GM18505 (cell line): ENCODE results near the gene NPL.

Source experiments
- ATAC-seq: cut with Tn5 transposase; IDR thresholded peaks from one replicate; pipeline ENCODE4 v1.9.1; 2021; ENCODE audit not compliant: unreplicated experiment
- POLR2A ChIP-seq: IDR thresholded peaks from 4 replicates; pipeline ENCODE4 v1.6.1; 2011; ENCODE audit warnings: borderline replicate concordance; ENCODE audit not compliant: insufficient read depth, insufficient read length; ENCODE audit errors: extremely low read depth

The NPL gene

DNA sequence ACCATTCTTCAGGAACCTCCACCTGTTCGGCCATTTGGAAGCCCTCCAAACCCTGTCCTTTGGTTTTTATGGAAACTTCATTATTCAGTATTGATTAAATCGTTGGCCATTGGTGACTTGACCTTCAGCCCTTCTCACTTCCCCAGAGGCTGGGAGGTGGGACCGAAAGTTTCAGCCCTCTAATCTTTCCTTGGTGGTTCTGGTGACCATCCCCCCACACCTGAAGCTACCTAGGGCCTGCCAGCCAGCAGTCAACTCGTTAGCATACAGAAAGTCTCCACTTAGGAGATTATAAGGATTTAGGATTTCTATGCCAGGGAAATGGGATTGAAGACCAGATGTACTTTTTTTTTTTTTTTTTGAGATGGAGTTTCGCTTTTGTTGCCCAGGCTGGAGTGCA, 56.3 kb downstream of the NPL start:
- no peak for ATAC-seq
- TF ChIP-seq POLR2A, result no peak

DNA sequence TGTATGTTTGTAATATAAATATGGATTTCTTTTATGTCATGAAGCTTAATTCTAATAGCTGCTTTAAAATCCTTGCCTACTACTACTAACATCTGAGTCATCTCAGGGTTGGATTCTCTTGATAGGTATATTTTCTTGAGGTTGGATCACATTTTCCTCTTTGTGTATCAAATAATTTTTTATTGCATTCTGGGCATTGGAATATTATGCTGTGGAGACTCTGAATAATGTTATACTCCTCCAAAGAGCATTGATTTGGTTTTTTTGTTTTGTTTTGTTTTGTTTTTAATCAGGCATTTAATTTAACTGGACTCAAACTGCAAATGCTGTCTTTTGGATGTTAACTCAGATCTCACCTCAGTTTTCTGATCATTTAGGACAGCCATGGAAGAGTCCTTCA, 57.5 kb downstream of the NPL start:
- no peak for TF ChIP-seq POLR2A
- ATAC-seq, result no peak

GRCh38 chr1:182848736-182849135, 59.2 kb downstream of the NPL start:
- no peak for ATAC-seq

DNA sequence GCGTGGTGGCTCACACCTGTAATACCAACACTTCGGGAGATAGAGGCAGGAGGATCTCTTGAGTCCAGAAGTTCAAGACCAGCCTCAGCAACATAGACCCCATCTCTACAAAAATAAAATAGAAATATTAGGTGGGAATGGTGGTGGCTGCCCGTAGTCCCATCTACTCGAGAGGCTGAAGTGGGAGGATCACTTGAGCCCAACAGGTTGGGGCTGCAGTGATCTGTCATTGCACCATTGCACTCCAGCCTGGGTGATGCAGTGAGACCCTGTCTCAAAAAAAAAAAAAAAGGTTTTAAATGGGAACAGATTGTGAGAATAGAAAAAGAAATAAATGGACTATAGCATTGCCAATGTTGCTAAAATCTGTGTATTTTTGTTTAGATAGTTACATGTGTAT, 60.7 kb downstream of the NPL start:
- ATAC-seq, result no peak
- TF ChIP-seq POLR2A, result no peak

More at GRCh38 chr1:182848736-182849135, 59.2 kb downstream of the NPL start:
- TF ChIP-seq POLR2A, result no peak

DNA sequence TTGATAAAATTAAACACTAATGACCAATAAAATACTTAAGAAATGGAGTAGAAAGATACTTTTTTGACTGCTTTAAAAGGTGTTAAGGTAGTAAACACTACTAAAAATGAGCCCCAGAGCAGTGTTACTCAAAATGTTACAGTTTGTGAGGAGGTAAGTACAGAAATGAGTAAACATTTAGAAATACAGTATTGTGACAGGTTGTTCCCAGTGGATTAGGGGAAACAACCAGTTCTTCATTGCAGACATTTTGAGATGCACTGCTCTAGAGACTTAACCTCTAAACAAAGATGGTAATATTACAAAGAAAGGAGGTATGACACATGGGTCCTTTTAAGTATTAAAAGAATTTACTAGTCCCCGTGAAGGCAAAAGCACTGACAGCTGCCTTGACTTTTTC, 62.3 kb downstream of the NPL start:
- TF ChIP-seq POLR2A, result no peak

DNA sequence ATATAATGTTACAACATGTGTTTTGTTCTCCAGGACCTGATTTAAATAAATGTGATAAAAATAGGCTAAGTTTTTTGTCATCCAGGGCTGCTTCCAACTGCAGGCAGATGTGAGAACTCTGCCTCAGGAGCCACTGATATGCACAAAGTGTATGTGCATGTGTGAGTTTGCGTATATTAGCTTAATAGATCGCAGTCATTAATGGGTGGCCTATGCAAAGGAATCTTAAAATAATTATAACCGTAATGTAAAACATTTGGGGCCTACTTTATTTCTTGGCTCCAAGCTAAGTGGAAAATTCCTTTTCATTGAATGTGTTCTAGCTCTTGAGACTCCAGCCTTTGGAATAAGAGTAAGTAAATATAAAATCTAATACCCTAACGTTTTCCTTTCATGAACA, 66.3 kb downstream of the NPL start:
- no peak for TF ChIP-seq POLR2A
- ATAC-seq, result no peak

More for the DNA sequence above, 62.3 kb downstream of the NPL start:
- no peak for ATAC-seq

GRCh38 chr1:182857212-182857611, 67.6 kb downstream of the NPL start:
- no peak for ATAC-seq
- TF ChIP-seq POLR2A, result no peak

DNA sequence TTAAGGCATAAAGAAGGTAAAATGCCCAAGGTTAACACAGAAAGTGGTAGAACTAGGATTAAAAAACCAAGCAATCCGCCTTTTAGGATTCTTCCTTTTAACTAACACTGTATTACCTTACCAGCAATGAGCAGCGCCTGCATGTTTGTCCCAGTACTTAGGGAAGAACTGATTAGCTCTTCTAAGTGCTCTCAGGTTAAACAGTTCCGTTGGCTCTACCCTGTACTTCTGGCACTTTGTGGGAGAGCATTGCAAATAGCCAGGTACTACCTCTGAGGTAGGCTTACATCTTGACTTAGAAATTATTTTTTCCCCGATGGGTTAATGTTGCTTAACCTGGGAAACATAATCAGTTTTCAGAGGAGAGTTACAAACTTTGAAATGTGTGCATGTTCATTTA, 71.1 kb downstream of the NPL start:
- ATAC-seq, result no peak
- no peak for TF ChIP-seq POLR2A

DNA sequence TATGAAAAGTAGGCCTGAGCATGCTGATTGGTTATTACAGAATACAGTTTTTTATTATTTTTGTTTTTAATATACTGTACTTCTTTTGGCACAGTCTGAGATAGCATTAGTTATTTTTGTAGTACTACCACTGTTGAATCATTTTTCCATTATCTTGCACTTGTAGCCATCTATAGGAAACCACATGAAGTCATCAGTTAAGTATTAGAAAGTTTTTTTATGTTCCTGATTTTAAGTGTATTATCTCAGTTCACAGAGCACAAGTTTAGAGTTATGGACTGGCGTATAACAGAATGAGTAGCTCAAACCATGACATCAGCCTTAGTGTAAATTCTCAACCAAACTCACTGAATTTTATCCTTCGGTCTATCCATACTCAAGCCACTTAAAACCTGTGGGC, 72.4 kb downstream of the NPL start:
- no peak for TF ChIP-seq POLR2A
- ATAC-seq, result no peak

DNA sequence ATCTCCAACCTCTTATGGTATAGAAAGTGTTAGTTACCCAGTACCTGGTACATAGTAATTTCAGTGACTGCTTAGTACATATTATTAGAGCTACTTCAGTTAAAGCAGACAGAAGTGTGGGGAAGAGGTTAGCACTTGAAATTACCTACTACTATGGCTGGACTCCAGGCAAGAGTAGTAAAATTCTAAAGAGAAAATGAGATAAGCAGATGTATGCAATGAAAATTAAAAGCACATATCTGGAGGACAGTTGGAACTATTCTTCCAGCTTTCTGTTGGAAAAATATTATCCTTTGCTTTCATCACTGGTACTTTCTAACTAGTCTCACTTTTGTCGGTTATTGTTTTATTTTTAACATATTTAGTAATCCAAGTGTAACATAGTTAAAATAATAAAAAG, 73.3 kb downstream of the NPL start:
- ATAC-seq, result no peak
- TF ChIP-seq POLR2A, result no peak

DNA sequence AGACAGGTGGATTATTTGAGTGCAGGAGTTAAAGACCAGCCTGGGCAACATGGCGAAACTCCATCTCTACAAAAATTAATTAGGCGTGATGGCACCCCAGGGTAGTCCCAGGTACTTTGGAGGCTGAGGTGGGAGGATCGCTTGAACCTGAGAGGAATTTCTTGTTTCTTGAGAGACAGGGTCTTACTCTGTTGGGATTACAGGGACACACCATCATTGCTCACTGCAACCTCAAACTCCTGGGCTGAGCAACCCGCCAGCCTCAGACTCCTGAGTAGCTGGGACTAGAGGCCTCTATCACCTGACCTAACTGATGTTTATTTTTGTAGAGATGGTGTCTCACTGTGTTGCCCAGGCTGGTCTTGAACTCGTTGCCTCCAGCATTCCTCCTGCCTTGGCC, 74.4 kb downstream of the NPL start:
- ATAC-seq, result no peak
- TF ChIP-seq POLR2A, result no peak

GRCh38 chr1:182867861-182868260, 78.3 kb downstream of the NPL start:
- ATAC-seq, result no peak
- TF ChIP-seq POLR2A, result no peak

GRCh38 chr1:182869241-182869666, 79.7 kb downstream of the NPL start:
- TF ChIP-seq POLR2A, result no peak
- no peak for ATAC-seq

DNA sequence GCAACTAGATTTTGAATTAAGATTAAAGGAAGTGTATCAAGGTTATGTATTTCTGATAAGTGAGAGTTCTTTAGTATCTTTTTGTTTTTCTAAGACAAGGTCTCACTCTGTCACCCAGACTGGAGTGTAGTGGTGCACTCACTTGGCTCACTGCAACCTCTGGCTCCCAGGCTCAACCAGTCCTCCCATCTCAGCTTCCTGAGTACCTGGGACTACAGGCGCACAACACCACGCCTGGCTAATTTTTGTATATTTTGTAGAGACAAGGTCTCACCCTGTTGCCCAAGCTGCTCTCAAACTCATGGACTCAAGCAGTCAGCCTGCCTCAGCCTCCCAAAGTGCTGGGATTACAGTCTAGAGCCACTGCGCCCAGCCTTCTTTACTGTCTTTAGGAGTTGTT, 83.3 kb downstream of the NPL start:
- TF ChIP-seq POLR2A, result no peak
- ATAC-seq, result no peak

DNA sequence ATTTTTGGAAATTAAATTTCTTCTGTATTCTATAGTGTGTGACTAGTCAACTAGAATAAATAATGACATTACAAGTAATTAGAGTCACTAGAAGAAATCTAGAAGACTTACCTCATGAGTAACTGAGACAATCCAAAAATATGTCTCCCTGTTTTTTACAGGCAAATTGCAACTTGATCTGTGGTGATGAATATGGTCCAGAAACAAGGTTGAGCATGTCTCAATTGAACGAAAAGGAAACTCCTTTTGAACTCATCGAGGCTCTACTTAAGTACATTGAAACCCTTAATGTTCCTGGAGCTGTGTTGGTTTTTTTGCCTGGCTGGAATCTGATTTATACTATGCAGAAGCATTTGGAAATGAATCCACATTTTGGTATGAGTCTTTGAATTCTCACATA, 86.3 kb downstream of the NPL start:
- TF ChIP-seq POLR2A, result no peak
- no peak for ATAC-seq
